ENCODE results near the gene ACVR1B.

ACVR1B gene

GRCh38 chr12:52004042-52004648 is 52.6 kb downstream of the ACVR1B start:
- DNase-seq (ENCODE audit: low spot score): peak; percentile 73

- DNase-seq (ENCODE audit: low spot score): no peak
These were observed 53.9 kb downstream of the ACVR1B start for GRCh38 chr12:52005218-52005902.

GRCh38 chr12:52005903-52006703 is 54.6 kb downstream of the ACVR1B start:
- peak; percentile 73 for DNase-seq (ENCODE audit: low spot score)

- DNase-seq (ENCODE audit: low spot score): no peak
These were observed 55.2 kb downstream of the ACVR1B start, which contains the start of gene TAMALIN for GRCh38 chr12:52006726-52007157. Gene TAMALIN (plus strand): TSS chr12:52006946. CDS start chr12:52007020, 74 bp downstream.

- DNase-seq (ENCODE audit: low spot score): no peak
These were observed 55.8 kb downstream of the ACVR1B start for GRCh38 chr12:52007158-52007921.

GRCh38 chr12:52007982-52008510 is 56.5 kb downstream of the ACVR1B start:
- no peak for DNase-seq (ENCODE audit: low spot score)

- DNase-seq (ENCODE audit: low spot score): no peak
These were observed 57.7 kb downstream of the ACVR1B start for GRCh38 chr12:52009081-52009751.

GRCh38 chr12:52010152-52010622 is 58.7 kb downstream of the ACVR1B start:
- DNase-seq (ENCODE audit: low spot score): peak; percentile 65

GRCh38 chr12:52010692-52011601 is 59.4 kb downstream of the ACVR1B start:
- DNase-seq (ENCODE audit: low spot score): no peak

- DNase-seq (ENCODE audit: low spot score): no peak
These were observed 60.2 kb downstream of the ACVR1B start for GRCh38 chr12:52011602-52012214.

- no peak for DNase-seq (ENCODE audit: low spot score)
These were observed 62.3 kb downstream of the ACVR1B start for GRCh38 chr12:52013626-52014310.

GRCh38 chr12:52014567-52015530 is 63.4 kb downstream of the ACVR1B start:
- no peak for DNase-seq (ENCODE audit: low spot score)

GRCh38 chr12:52015532-52016041 is 64.1 kb downstream of the ACVR1B start:
- DNase-seq (ENCODE audit: low spot score): no peak

GRCh38 chr12:52018433-52019112 is 67.1 kb downstream of the ACVR1B start:
- no peak for DNase-seq (ENCODE audit: low spot score)

- no peak for DNase-seq (ENCODE audit: low spot score)
These were observed 67.7 kb downstream of the ACVR1B start for GRCh38 chr12:52019113-52019770.

Measured in pons (tissue), 1 donor.